GM23248 (cell line): ENCODE data around the gene POU3F1.

Experiments used
- EZH2 ChIP-seq: fragments of 200-600 bp; sonication (generic); IDR thresholded peaks from 2 replicates; pipeline ENCODE4 v1.6.1; 2018; ENCODE audit warnings: antibody characterized with exemption, mild to moderate bottlenecking; ENCODE audit not compliant: insufficient read depth, poor library complexity, severe bottlenecking
- EZH2phosphoT487 ChIP-seq: fragments of 200-600 bp; sonication (generic); IDR thresholded peaks from 2 replicates; pipeline ENCODE4 v1.6.1; 2018; ENCODE audit warnings: antibody characterized with exemption, moderate library complexity, mild to moderate bottlenecking, low read depth; ENCODE audit not compliant: insufficient read depth

DNA sequence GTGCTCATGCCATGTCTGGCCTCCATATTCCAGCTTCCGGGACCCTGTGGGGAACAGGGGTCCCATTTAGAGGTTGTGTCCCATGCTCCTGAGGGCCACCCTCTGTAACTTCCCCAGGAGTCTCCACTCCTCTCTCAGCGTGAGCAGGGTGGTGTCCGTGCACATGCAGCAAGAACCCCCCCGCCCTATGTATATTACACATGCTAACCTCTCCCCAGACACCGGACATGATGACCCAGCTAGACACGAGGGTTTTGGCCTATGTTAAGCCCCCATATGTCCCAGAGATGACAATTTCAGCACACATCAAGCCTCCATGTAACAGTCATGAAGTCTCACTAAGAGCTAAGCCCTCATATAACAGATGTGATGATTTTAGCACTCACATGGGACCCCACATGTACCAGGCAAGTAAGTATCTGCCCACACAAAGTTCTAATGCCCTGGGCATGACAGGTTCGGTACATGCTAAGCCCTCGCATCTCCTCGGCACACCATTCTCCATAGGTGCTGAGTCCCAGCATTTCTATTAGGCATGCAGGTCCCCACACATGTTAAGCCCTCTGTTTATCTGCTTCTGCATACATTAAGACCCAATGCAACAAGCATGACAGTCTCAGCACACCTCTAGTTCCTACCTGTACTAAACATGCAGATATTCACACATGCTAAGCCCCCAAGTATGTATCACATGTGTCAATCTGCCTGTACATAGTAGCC, 48.3 kb downstream of the POU3F1 start:
- TF ChIP-seq EZH2 (no peak), EZH2phosphoT487 (no peak)
